Activated CD8-positive, alpha-beta memory T cell treated with anti-CD3 and anti-CD28 coated beads, Interleukin-2, amount 50 U/mL, for 4 hours (primary cell): Measurements from ENCODE around the gene GALK2.
"Not testable (repeated sequence)": the region's sequence is repeated elsewhere in the genome, so short reads cannot be mapped to it uniquely, and the experiment has no call there.

Source experiments
- DNase-seq: peaks from one replicate; pipeline ENCODE4 v3.0.0-alpha.2; 2020

Gene GALK2

DNA sequence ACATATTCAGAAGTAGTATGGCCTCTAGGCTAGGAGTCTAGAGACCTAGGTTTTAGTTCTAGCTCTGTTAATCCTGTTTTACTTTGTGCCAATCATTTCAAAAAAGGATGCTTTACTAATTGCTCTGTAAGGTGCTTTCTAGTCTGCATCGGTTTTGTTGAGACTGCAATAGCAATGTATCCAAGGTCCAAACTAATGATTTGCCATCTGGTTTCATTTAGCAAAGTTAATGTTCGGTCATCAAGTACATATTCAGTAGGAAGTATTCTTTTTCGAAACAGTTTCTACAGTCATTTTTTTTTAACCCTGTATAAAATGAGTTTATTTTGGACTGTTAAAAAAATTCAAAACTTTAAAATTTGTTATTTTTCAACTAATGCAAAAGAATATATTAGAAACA lies 2.0 kb upstream of the GALK2 start:
- no peak for DNase-seq

DNA sequence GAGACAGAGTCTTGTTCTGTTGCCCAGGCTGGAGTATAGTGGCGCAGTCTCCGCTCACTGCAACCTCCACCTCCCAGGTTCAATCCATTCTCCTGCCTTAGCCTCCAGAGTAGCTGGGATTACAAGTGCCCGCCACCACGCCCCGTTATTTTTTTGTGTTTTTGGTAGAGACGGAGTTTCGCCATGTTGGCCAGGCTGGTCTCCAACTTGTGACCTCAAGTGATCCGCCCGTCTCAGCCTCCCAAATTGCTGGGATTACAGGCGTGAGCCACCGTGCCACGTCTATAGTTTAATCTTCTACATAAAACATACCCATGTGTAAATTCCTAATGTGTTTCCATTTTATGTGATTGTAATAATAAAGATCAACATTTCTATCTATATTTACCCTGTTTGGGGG lies 1.7 kb downstream of the GALK2 start:
- DNase-seq = no peak

DNA sequence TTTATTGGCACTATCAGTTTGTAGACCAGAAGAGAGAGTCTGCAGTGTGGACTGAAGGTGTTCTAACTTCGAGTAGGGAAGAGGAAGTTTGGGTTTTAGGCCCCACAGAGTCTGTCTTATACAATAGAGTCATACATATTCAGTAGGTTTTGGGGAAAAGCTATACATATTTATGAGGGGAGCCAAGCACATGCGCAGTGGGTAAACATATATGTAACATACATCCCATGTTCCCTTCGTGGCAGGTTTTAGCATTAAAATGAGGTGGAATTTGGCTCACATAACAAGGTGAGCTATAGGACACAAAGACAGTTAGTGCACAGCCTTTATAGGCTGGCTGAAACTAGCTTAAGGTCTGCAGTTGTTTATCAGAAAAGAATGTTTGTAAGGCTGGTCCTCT lies 4.9 kb downstream of the GALK2 start:
- no peak for DNase-seq

DNA sequence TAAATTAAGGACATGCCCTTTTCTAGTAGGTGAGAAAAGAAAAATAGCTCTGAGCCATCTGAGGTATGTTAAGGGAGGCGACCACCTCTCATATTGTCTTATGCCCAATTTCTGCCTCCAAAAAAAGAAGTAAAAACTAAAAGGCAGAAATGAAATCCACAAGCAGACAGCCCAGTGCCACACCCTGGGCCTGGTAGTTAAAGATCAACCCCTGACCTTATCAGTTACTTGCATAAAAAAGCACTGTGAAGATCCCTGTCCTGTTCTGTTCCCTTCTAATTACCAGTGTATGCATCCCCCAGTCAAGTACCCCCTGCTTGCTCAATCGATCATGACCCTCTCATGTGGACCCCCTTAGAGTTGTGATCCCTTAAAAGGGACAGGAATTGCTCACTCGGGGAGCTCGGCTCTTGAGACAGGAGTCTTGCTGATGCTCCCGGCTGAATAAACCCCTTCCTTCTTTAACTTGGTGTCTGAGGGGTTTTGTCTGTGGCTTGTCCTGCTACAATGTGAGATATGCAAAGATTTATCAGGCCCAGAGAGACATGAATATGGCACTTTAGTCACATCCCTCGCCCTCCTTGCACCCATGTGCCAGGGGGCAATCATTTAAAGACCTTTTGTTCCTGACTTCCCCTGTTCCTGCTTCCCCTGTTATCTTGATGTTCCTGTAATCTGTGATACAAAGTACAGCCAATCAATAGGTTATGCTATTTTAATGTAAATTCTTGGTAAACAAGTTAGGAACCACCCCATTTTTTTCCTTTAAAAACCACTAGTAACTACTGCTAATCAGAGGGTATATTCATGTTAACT lies 5.7 kb downstream of the GALK2 start:
- not testable (repeated sequence) for DNase-seq

DNA sequence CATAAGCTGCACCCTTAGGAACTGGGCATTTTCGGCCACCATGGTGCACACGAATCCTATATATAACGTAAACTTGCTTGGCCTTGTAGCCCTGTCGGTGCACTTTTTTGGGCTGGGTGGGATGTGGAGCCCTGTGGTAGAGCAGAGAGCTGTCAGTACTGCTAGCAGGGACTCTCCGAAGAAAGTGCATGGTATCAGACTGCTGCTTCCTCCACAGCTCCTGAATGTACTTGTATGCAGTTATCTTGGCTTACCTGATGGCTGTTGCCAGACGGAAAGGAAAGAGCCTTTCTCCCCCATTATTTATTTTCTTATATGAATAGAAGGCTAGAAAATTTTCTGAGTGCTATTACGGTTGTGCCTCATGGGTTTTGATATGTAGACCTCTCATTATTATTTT lies 8.4 kb downstream of the GALK2 start:
- DNase-seq = no peak

DNA sequence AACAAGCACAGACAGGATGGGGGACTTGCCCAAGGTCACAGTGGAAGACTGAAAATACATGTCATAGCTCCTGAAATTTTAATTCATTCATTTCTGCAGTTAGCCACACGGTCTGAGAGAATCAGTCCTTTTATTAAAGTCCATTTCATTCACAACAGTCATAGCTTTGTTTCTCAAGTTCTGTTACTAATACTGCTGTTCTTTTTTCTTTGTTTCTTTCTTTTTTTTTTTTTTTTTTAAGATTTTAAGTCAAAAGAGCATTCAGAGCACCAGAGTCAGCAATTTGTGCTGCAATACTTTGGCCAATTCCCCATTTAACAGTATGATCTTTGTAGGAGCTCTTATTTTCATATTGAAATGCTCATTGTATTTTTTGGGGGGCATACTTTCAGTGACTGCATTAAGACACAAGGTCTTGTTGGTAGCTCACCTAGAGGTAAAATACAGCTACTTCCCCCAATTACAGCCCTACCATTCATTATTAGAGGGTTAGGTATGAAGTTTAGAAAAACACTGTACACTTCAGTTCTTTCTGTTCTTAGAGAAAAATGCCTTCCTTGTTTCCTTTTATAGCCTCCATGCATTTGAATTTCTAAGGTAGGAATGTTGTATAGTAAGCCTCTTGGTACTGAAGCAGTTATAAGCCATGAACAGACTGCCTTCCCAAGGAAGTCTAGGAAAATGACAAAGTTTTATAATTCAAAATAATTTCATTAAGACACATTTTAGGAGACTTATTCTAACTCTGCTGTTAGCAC lies 9.6 kb downstream of the GALK2 start:
- DNase-seq = no peak

DNA sequence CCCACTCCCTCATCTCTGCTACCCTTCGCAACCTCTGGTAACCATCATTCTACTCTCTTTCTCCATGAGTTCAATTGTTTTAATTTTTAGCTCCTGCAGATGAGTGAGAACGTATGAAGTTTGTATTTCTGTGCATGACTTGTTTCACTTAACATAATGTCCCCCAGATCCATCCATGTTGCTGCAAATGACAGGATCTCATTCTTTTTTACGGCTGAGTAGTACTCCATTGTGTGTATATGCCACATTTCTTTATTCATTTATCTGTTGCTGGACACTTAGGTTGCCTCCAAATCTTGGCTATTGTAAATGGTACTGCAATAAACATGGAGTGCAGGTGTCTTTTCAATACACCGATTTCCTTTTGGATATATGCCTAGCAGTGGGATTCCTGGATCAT lies 12.1 kb downstream of the GALK2 start:
- DNase-seq = no peak

DNA sequence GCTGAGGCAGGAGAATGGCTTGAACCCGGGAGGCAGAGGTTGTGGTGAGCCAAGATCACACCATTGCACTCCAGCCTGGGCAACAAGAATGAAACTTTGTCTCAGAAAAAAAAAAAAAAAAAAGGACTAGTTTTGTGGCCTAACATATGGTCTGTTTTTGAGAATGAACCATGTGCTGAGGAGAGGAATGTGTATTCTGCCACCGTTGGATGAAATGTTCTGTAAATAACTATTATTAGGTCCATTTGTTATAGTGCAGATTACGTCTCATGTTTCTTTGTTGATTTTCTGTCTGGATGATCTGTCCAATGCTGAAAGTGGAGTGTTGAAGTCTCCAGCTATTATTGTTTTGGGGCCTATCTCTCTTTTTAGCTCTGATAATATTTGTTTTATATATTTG lies 13.7 kb downstream of the GALK2 start:
- DNase-seq = not testable (repeated sequence)

DNA sequence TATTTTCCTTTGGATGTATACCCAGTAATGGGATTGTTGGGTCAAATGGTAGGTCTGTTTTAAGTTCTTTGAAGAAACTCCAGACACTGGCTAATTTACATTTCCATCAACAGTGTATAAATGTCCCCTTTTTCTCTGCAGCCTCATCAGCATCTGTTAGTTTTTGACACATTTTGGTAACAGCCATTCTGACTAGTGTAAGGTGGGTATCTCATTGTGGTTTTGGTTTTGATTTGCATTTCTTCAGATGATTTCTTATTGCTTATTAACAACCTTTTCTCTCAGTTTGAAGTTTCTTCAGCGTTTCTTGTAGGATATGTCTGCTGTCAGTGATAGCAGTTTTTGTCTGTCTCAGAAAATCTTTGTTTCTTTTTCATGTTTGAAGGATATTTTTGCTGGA lies 15.4 kb downstream of the GALK2 start:
- DNase-seq = no peak

DNA sequence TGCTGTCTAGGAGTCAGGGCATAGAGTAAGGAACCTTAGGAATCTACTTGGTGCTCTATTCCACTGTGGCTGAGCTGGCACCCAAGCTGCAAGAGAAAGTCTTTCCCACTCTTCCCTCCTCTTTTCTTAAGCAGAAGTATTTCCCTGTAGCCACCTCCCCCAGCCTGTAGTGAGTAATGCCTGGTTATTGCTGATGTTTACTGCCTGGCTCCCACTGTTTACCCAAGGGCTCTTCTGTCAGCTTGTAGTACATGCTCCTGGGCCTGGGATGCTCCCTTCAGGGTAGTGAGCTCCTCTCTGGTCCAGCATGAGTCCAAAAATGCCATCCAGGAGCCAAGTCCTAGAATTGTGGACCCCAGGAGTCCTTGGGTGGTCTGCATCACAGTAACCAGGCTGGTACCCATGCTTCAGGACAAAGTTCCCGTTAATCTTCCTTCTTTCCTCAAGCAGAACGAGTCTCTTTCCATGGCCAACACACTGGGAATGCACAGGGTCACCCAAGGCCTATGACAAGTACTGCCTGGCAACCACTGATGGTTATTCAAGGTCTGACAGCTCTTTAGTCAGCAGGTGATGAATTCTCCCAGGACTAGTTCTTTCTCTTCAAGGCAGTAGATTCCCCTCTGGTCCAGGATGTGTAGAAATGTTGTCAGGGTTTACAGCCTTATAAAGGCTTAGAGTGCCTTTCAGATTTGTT lies 17.6 kb downstream of the GALK2 start:
- DNase-seq = no peak

DNA sequence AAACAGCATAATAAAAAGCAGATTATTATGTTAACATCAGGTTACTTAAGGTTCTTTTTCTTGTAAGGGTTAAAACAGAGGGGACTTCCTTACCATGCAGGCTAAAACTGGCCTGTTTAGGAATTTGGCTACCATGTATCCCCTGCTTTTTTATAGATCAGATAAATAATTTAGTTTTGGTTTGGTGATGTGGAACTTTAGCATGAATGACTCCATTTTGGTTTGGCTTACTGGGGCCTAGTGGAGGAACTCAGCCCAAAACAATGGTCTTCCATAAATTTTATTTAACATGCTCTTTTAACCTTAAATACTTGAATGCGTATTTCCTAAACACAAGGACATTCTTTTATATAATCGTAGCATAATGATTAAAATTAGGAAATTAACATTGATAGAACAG lies 18.9 kb downstream of the GALK2 start:
- no peak for DNase-seq

DNA sequence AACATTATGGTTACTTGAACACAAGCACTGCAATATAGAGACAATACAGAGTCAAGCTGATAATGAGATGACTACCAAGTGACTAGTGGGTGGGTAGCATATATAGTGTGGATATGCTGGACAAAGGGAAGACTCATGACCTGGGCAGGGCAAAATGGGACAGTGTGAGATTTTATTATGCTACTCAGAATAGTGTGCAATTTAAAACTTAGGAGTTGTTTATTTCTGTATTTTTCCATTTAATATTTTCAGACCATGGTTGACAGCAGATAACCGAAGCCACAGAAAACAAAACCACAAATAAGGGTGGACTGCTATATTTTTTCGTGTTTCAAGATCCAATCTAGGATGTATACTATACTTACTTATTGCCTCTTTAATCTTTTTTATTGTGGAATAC lies 19.6 kb downstream of the GALK2 start:
- no peak for DNase-seq

DNA sequence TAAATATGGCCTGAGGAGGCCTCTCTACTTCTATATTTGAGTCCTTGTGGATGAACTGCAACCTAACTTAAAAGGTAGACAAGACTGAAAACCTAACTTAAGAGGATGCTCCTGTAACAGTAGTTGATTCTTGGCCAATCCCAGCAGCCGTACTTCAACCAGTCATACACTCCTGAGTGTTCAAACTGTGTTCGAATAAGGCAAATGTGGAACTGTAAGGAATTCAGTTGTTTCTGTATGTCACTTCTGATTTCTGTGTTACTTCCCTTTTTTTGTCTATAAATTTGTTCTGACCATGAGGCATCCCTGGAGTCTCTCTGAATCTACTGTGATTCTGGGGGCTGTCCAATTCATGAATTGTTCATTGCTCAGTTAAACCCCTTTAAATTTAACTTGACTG lies 20.5 kb downstream of the GALK2 start:
- no peak for DNase-seq

DNA sequence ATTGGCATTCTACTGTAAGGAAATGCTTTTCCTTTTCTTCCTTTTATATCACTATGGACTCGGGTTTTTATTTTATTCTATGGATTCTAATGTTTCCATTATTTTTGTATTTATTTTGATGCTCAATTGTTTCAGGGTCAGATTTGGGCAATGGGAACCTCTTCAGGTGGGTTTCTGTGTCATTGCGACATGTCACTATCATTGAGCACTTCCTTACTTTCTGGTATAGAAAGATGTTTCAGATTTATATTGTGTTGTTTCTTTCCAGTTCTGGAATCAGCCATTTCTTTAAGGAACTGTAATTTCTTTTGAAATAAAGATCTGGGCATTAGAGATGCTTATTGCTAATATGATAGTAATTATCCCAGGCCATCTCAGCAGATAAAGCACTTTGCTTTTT lies 21.8 kb downstream of the GALK2 start:
- no peak for DNase-seq

DNA sequence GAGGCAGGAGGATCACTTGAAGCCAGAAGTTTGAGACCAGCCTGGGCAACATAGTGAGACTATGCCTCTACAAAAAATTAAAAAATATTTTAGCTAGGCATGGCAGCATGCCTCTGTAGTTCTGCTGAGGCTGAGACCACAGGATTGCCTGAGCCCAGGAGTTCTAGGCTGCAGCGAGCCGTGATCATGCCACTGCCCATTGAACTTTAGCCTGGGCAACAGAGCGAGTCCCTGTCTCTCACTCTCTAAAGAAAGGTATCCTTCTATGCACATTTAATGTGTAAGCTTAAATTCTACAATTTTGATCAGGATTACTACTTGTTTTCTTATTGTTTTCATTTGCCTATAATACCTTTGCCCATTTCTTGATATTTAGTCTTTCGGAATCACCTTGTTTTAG lies 26.8 kb downstream of the GALK2 start:
- no peak for DNase-seq

DNA sequence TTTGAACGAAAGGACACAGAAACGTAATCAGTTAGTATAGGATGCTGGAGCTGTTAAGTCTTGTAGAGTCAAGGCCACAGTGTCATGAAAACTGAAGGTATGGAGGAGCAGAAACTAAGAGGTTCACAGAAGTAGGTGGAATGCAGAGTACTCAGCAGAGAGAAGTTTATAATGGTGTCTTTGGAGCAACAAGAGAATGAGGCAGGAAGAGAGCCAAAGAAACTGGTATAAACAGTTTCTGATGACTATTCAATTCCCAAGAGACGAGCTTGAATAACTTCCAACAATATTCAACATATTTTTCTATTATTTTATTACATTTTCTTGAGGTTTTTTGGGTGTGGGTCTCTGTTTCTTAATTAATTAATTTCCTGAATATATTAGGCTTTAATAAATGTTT lies 29.6 kb downstream of the GALK2 start:
- DNase-seq = no peak

DNA sequence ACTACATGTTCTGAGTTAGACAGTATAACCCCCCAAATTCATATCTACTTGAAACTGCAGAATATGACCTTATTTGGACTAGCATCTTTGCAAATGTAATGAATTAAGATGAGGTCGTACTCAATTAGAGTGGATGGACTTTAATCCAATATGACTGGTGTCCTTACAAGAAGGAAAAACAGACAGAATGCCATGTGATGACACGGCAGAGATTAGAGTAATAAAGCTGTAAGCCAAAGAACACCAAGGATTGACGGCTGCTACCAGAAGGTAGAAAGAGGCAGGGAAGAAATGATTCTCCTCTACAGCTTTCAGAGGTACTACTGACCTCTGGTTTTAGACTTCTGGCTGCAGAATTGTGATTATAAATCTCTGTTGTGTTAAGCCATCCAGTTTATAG lies 30.3 kb downstream of the GALK2 start:
- no peak for DNase-seq

DNA sequence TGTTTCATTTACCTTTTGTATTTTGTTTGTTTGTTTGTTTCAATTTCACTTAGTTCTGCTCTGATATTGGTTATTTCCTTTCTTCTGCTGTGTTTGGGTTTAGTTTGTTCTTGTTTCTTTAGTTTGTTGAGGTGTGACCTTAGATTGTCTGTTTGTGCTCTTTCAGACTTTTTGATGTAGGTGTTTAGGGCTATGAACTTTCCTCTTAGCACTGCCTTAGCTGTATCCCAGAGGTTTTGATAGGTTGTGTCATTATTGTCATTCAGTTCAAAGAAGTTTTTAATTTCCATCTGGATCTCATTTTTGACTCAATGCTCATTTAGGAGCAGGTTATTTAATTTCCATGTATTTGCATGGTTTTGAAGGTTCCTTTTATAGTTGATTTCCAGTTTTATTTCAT lies 38.1 kb downstream of the GALK2 start:
- not testable (repeated sequence) for DNase-seq

DNA sequence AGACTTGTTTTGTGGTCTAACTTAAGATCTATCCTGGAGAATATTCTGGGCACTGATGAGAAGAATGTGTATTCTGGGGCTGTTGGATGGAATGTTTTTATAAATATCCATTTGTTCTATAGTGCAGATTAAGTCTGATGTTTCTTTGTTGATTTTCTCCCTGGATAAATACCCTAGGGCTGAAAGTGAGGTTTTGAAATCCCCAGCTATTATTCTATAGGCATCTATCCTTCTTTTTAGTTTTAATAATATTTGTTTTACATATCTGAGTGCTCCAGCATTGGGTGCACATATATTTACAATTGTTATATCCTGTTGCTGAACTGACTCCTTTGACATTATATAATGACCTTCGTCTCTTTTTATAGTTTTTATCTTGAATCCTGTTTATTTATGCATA lies 42.9 kb downstream of the GALK2 start:
- no peak for DNase-seq

DNA sequence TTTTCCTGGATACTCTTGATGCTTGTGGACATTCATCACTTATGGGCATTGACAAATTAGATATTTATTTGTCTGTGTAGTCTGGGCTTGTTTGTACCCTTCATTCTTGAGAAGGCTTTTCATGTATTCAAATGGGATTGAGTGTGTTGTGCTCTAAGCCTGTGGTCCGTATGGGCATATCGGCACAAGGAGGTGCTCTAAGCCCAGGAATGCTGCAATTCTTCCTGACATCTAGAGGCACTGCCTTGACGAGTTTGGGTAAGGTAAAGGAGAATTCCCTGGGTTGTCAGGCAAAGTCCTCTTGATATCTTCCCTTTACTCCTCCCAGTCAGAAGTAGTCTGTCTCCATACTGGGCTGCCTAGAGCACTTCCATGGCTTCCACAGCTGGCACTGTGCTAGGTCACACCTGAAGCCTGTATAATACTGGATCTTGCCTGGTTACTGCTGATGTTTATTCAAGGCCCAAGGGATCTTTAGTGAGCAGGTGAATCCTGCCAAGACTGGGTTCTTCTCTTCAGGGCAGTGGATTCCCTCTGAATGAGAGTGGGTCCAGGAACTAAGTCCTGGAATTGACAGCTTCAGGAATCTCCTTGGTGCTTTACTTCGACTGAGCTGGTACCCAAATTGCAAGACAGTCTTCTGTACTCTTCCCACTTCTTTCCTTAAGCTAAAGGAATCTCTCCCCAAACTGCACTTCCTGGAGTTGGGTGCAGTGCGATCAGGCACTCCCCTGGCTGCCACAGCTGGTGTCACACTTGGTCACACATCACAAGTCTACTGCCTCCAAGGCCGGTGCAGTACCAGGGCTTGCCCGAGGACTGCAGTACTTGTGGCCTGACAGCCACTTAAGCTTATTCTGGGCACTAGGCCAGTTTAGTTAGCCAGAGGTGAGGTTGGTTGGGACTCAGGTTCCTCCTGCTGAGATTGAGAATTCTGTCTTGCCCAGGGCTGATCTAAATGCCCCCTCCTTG lies 46.0 kb downstream of the GALK2 start:
- DNase-seq = no peak

DNA sequence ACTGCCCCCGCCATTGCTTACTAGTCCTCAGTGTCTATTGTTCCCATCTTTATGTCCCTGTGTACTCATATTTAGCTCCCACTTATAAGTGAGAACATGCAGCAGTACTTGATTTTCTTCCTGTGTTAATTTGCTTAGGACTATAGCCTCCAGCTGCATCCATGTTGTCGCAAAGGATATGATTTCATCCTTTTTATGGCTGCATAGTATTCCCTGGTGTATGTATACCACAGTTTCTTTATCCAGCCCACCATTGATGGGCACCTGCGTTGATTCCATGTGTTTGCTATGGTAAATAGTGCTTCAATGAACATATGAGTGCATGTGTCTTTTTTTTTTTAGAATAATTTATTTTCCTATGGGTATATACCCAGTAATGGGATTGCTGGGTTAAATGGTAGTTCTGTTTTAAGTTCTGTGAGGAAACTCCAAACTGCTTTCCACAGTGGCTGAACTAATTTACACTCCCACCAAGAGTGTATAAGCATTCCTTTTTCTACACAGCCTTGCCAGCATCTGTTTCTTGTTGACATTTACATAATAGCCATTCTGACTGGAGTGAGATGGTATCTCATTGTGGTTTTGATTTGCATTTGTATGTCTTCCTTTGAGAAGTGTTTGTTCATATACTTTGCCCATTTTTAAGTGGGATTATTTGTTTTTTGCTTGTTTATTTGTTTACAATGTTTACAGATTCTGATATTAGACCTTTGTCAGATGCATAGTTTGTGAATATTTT lies 53.7 kb downstream of the GALK2 start:
- no peak for DNase-seq
